ENCODE results near the gene LDB2.

DNA sequence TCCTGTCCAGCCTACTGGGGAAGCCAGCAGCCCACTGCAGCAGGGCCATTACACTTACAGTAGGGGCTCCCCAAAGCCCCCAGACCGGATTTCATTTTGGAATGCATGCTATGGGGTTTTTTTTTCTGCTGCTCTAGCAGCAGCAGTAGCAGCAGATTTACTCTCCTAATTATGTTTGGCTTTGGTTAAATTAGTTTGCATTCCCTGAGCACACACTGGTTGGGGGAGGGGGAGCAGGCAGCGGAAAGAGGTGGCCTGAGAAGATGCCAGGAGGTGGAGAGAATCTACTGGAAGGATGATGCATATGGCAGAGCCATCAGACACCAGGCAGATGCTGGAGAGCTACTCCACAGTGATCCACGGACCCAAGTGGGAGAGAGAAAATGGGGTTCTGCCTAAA, 109.6 kb downstream of the LDB2 start:
- TF ChIP-seq, protein P1, sequence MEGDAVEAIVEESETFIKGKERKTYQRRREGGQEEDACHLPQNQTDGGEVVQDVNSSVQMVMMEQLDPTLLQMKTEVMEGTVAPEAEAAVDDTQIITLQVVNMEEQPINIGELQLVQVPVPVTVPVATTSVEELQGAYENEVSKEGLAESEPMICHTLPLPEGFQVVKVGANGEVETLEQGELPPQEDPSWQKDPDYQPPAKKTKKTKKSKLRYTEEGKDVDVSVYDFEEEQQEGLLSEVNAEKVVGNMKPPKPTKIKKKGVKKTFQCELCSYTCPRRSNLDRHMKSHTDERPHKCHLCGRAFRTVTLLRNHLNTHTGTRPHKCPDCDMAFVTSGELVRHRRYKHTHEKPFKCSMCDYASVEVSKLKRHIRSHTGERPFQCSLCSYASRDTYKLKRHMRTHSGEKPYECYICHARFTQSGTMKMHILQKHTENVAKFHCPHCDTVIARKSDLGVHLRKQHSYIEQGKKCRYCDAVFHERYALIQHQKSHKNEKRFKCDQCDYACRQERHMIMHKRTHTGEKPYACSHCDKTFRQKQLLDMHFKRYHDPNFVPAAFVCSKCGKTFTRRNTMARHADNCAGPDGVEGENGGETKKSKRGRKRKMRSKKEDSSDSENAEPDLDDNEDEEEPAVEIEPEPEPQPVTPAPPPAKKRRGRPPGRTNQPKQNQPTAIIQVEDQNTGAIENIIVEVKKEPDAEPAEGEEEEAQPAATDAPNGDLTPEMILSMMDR (IDR thresholded peaks at IDR 0.05; ENCODE audit: low read depth, low read length, poor library complexity, severe bottlenecking), result no peak
- no peak for TF ChIP-seq EZH2phosphoT487 (IDR thresholded peaks at IDR 0.05; ENCODE audit: borderline replicate concordance, low read length)
